ENCODE measurements around the gene FRYL.
"Not testable (repeated sequence)": the region's sequence is repeated elsewhere in the genome, so short reads cannot be mapped to it uniquely, and the experiment has no call there.

FRYL gene

DNA sequence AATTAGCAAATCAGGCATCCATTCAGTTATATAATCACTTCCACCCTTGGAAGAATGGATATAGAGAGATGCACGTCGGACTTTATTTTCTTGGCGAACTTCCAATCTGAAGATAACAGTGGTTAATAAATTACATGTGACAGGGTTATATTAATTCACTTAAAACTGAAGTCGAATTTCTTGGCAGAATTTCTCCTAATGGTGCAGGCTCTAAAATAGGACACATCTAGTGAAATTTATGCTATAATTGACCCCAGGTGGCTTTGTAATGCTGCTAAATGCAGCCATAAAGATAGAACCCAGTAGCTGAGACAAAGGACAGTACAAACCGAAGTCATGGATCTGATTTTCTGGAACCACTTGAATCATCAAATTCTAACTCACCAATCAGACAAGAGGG, 317.7 kb downstream of the FRYL start:
- DNase-seq = no peak
- no CpG with 5 or more reads among the region's 5 CpGs for WGBS (ENCODE audit: extremely low coverage, insufficient coverage, insufficient read length)
- Histone ChIP-seq H3K27ac (ENCODE audit: low read depth, low read length) (no peak overlapping the region), H4K91ac (ENCODE audit: low read depth, low read length) (no peak overlapping the region), H2AFZ (ENCODE audit: insufficient read depth, low read length, poor library complexity) (no peak overlapping the region), H4K8ac (ENCODE audit: low read depth, low read length) (no peak overlapping the region), H2BK120ac (ENCODE audit: insufficient read depth, low read length, poor library complexity) (no peak overlapping the region), H3K9me3 (ENCODE audit: insufficient read depth, low read depth, low read length) (no peaks in the 10 kb centered on the region), H3K14ac (ENCODE audit: low read length) (no peak overlapping the region), H3K79me2 (ENCODE audit: control insufficient read depth, insufficient read depth, low read length, poor library complexity) (no peaks in the 10 kb centered on the region), H3K79me1 (ENCODE audit: low read length) (no peaks in the 10 kb centered on the region), H2BK12ac (ENCODE audit: low read length) (no peak overlapping the region), H3K9ac (ENCODE audit: low read length) (no peak overlapping the region), H4K12ac (ENCODE audit: low read depth, low read length) (no peak overlapping the region), H3K36me3 (ENCODE audit: control insufficient read depth in 1 of 2, insufficient read depth in 2 of 2, low read length in 2 of 2) (no peaks in the 10 kb centered on the region), H3K23ac (ENCODE audit: low read length) (no peak overlapping the region), H3K4ac (ENCODE audit: low read depth, low read length) (no peak overlapping the region), H3K27me3 (ENCODE audit: insufficient read depth, low read length) (no peaks in the 10 kb centered on the region), H3K4me1 (ENCODE audit: control insufficient read depth in 1 of 2, insufficient read depth in 2 of 2, low read length in 2 of 2) (no peaks in the 10 kb centered on the region), H3K4me3 (ENCODE audit: low read depth, low read length) (no peak overlapping the region), H3K4me2 (ENCODE audit: low read length) (no peak overlapping the region), H2BK5ac (ENCODE audit: low read depth, low read length, poor library complexity) (no peak overlapping the region), H3K18ac (ENCODE audit: low read length) (no peak overlapping the region), H2AK5ac (ENCODE audit: low read length) (no peak overlapping the region)

- Histone ChIP-seq H2BK5ac (ENCODE audit: low read depth, low read length, poor library complexity) (no peak overlapping the region), H3K27ac (ENCODE audit: low read depth, low read length) (no peak overlapping the region), H4K8ac (ENCODE audit: low read depth, low read length) (no peak overlapping the region)
Observed at GRCh38 chr4:48461000-48461399, 319.1 kb downstream of the FRYL start.

GRCh38 chr4:48454591-48454990, 325.5 kb downstream of the FRYL start:
- Histone ChIP-seq H3K14ac (ENCODE audit: low read length) (no peak overlapping the region), H4K8ac (ENCODE audit: low read depth, low read length) (no peak overlapping the region), H2BK12ac (ENCODE audit: low read length) (no peak overlapping the region), H3K9ac (ENCODE audit: low read length) (no peak overlapping the region), H2BK120ac (ENCODE audit: insufficient read depth, low read length, poor library complexity) (no peak overlapping the region), H3K27ac (ENCODE audit: low read depth, low read length) (no peak overlapping the region), H3K79me1 (ENCODE audit: low read length) (no peaks in the 10 kb centered on the region), H3K4me1 (ENCODE audit: control insufficient read depth in 1 of 2, insufficient read depth in 2 of 2, low read length in 2 of 2) (no peaks in the 10 kb centered on the region), H2BK5ac (ENCODE audit: low read depth, low read length, poor library complexity) (no peak overlapping the region), H3K27me3 (ENCODE audit: insufficient read depth, low read length) (no peaks in the 10 kb centered on the region), H2AFZ (ENCODE audit: insufficient read depth, low read length, poor library complexity) (no peak overlapping the region), H4K91ac (ENCODE audit: low read depth, low read length) (no peak overlapping the region), H3K4me3 (ENCODE audit: low read depth, low read length) (no peak overlapping the region), H3K4me2 (ENCODE audit: low read length) (no peak overlapping the region), H3K9me3 (ENCODE audit: insufficient read depth, low read depth, low read length) (no peaks in the 10 kb centered on the region), H3K23ac (ENCODE audit: low read length) (no peak overlapping the region), H4K12ac (ENCODE audit: low read depth, low read length) (no peak overlapping the region), H3K79me2 (ENCODE audit: control insufficient read depth, insufficient read depth, low read length, poor library complexity) (no peaks in the 10 kb centered on the region), H3K36me3 (ENCODE audit: control insufficient read depth in 1 of 2, insufficient read depth in 2 of 2, low read length in 2 of 2) (no peaks in the 10 kb centered on the region), H3K18ac (ENCODE audit: low read length) (no peak overlapping the region), H2AK5ac (ENCODE audit: low read length) (no peak overlapping the region), H3K4ac (ENCODE audit: low read depth, low read length) (no peak overlapping the region)
- no peak for DNase-seq
- no CpG with 5 or more reads among the region's 2 CpGs for WGBS (ENCODE audit: extremely low coverage, insufficient coverage, insufficient read length)

More at GRCh38 chr4:48461000-48461399, 319.1 kb downstream of the FRYL start:
- Histone ChIP-seq H2BK120ac (ENCODE audit: insufficient read depth, low read length, poor library complexity) (no peak overlapping the region), H3K4ac (ENCODE audit: low read depth, low read length) (no peak overlapping the region), H3K18ac (ENCODE audit: low read length) (no peak overlapping the region), H3K9me3 (ENCODE audit: insufficient read depth, low read depth, low read length) (no peaks in the 10 kb centered on the region), H3K14ac (ENCODE audit: low read length) (no peak overlapping the region), H3K23ac (ENCODE audit: low read length) (no peak overlapping the region), H3K79me2 (ENCODE audit: control insufficient read depth, insufficient read depth, low read length, poor library complexity) (no peaks in the 10 kb centered on the region), H2AFZ (ENCODE audit: insufficient read depth, low read length, poor library complexity) (no peak overlapping the region), H3K79me1 (ENCODE audit: low read length) (no peaks in the 10 kb centered on the region), H3K27me3 (ENCODE audit: insufficient read depth, low read length) (no peaks in the 10 kb centered on the region), H2BK12ac (ENCODE audit: low read length) (no peak overlapping the region), H3K9ac (ENCODE audit: low read length) (no peak overlapping the region), H4K91ac (ENCODE audit: low read depth, low read length) (no peak overlapping the region), H4K12ac (ENCODE audit: low read depth, low read length) (no peak overlapping the region), H3K4me1 (ENCODE audit: control insufficient read depth in 1 of 2, insufficient read depth in 2 of 2, low read length in 2 of 2) (no peaks in the 10 kb centered on the region), H3K36me3 (ENCODE audit: control insufficient read depth in 1 of 2, insufficient read depth in 2 of 2, low read length in 2 of 2) (no peaks in the 10 kb centered on the region), H2AK5ac (ENCODE audit: low read length) (no peak overlapping the region), H3K4me3 (ENCODE audit: low read depth, low read length) (no peak overlapping the region), H3K4me2 (ENCODE audit: low read length) (no peak overlapping the region)
- DNase-seq = no peak

DNA sequence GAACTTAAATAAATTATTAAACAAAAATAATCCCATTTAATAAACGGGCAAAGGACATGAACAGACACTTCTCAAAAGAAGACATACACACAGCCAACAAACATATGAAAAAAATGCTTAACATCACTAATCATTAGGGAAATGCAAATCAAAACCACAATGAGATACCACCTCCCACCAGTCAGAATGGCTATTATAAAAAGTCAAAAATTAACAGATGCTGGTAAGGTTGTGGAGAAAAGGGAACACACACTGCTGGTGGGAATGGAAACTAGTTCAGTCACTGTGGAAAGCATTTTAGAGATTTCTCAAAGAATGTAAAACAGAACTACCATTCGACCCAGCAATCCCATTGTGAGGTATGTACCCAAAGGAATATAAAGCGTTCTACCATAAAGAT, 328.4 kb downstream of the FRYL start:
- not testable (repeated sequence) for H2AK5ac ChIP-seq (ENCODE audit: low read length); H3K79me1 ChIP-seq (ENCODE audit: low read length); H4K91ac ChIP-seq (ENCODE audit: low read depth, low read length); H3K23ac ChIP-seq (ENCODE audit: low read length); H3K4me2 ChIP-seq (ENCODE audit: low read length); H3K9ac ChIP-seq (ENCODE audit: low read length); H3K9me3 ChIP-seq (ENCODE audit: insufficient read depth, low read depth, low read length); H2BK120ac ChIP-seq (ENCODE audit: insufficient read depth, low read length, poor library complexity); H3K4me1 ChIP-seq (ENCODE audit: control insufficient read depth in 1 of 2, insufficient read depth in 2 of 2, low read length in 2 of 2); H4K12ac ChIP-seq (ENCODE audit: low read depth, low read length); DNase-seq; H3K36me3 ChIP-seq (ENCODE audit: control insufficient read depth in 1 of 2, insufficient read depth in 2 of 2, low read length in 2 of 2); H3K14ac ChIP-seq (ENCODE audit: low read length); H4K8ac ChIP-seq (ENCODE audit: low read depth, low read length); H3K4ac ChIP-seq (ENCODE audit: low read depth, low read length); H2BK12ac ChIP-seq (ENCODE audit: low read length); H3K27ac ChIP-seq (ENCODE audit: low read depth, low read length); H3K79me2 ChIP-seq (ENCODE audit: control insufficient read depth, insufficient read depth, low read length, poor library complexity); H3K4me3 ChIP-seq (ENCODE audit: low read depth, low read length); H2AFZ ChIP-seq (ENCODE audit: insufficient read depth, low read length, poor library complexity); H3K18ac ChIP-seq (ENCODE audit: low read length); H2BK5ac ChIP-seq (ENCODE audit: low read depth, low read length, poor library complexity); H3K27me3 ChIP-seq (ENCODE audit: insufficient read depth, low read length)
- WGBS (ENCODE audit: extremely low coverage, insufficient coverage, insufficient read length) = no CpG with 5 or more reads among the region's 3 CpGs

All from trophoblast cell (in vitro differentiated cells and primary cell).